Measurements from ENCODE around the gene SPATA31D3. TPM values are rescaled to one million over a fixed set of nuclear protein-coding genes. Genes with fewer than 3 reads are reported as not detected.

SPATA31D3 gene
- total RNA-seq, 1 experiment from 2014 or later = not detected

GRCh38 chr9:81893929-81894328 lies 49.4 kb upstream of the SPATA31D3 start:
- no peak overlapping the region for H3K4me2 ChIP-seq (ENCODE audit: insufficient read depth, insufficient read length, low read length)
- no CpG with 5 or more reads among the region's 3 CpGs for WGBS (ENCODE audit: extremely low coverage, insufficient read length, low lambda C conversion rate)
- Mint-ChIP-seq H3K9me3 (peaks cover 2% of the 10 kb centered on the region in 2 experiments; a peak in 3 of 5 replicates), H3K4me3 (no peak overlapping the region), H3K36me3 (ENCODE audit: insufficient read depth in 1 of 3, low read depth in 3 of 3) (no peaks in the 10 kb centered on the region; a peak in 1 of 7 replicates), H3K27me3 (ENCODE audit: low read depth) (no peaks in the 10 kb centered on the region), H3K4me1 (no peaks in the 10 kb centered on the region), H3K27ac (no peak overlapping the region)
- H2AFZ ChIP-seq (ENCODE audit: low read length) = no peak overlapping the region
- no peak overlapping the region for H2BK120ac ChIP-seq (ENCODE audit: low read depth, low read length, poor library complexity, severe bottlenecking)
- TF ChIP-seq CTCF (conservative IDR thresholded peaks at IDR 0.05) = no peak
- no peak overlapping the region for H2BK15ac ChIP-seq (ENCODE audit: low read depth, low read length)
- no peaks in the 10 kb centered on the region for H3K27me3 ChIP-seq (ENCODE audit: insufficient read depth, low read length)
- H3K14ac ChIP-seq (ENCODE audit: insufficient read depth, low read length) = no peak overlapping the region
- H4K91ac ChIP-seq (ENCODE audit: insufficient read length, low read depth, low read length) = no peak overlapping the region
- no peak overlapping the region for H3K56ac ChIP-seq (ENCODE audit: insufficient read length, low read depth, low read length)
- no peak for DNase-seq
- H3K23me2 ChIP-seq (ENCODE audit: insufficient read length, low read depth, low read length, poor library complexity, severe bottlenecking) = no peaks in the 10 kb centered on the region
- no peak overlapping the region for H2BK20ac ChIP-seq (ENCODE audit: low read depth, low read length, poor library complexity, severe bottlenecking)
- no peak overlapping the region for H3T11ph ChIP-seq (ENCODE audit: low read length)
- no peak overlapping the region for H3K4ac ChIP-seq (ENCODE audit: low read depth, low read length)
- H3K18ac ChIP-seq (ENCODE audit: insufficient read length, low read depth, low read length) = no peak overlapping the region
- no peaks in the 10 kb centered on the region for H3K9me3 ChIP-seq (ENCODE audit: control insufficient read depth, low read depth, low read length)
- H2BK5ac ChIP-seq (ENCODE audit: insufficient read length, low read length) = no peak overlapping the region
- H3K4me1 ChIP-seq (ENCODE audit: insufficient read depth, low read length) = no peaks in the 10 kb centered on the region
- H3K23ac ChIP-seq (ENCODE audit: insufficient read length, low read depth, low read length) = no peak overlapping the region
- no peak overlapping the region for H2BK12ac ChIP-seq (ENCODE audit: insufficient read length, low read depth, low read length)
- no peaks in the 10 kb centered on the region for H4K20me1 ChIP-seq (ENCODE audit: control insufficient read depth, insufficient read depth, insufficient read length)
- H2AK5ac ChIP-seq (ENCODE audit: insufficient read length, low read length) = no peak overlapping the region
- no peaks in the 10 kb centered on the region for H3K79me1 ChIP-seq (ENCODE audit: insufficient read depth, low read depth, low read length, poor library complexity, severe bottlenecking)
- H3K79me2 ChIP-seq (ENCODE audit: insufficient read depth, low read length) = no peaks in the 10 kb centered on the region
- H4K8ac ChIP-seq (replicated peaks; ENCODE audit: insufficient read length, low read depth, low read length) = no peak overlapping the region
- no peak overlapping the region for H3K9ac ChIP-seq (ENCODE audit: extremely low read depth, insufficient read length, low read length)
- no peak overlapping the region for H4K5ac ChIP-seq (ENCODE audit: insufficient read length, low read depth, low read length)
- no peak overlapping the region for H3K27ac ChIP-seq (ENCODE audit: insufficient read length, low read depth, low read length)

Data from H9 (cell line).